ENCODE measurements around the gene AQP6.

AQP6 gene

GRCh38 chr12:49967042-49967776, 5.5 kb upstream of the AQP6 start:
- Histone ChIP-seq H3K27me3 (ENCODE audit: insufficient read depth, low read depth) (peaks cover 82% of the 10 kb centered on the region), H2AFZ (ENCODE audit: low read depth) (peak overlapping the region; percentile 100), H3K36me3 (ENCODE audit: insufficient read depth) (no peaks in the 10 kb centered on the region), H3K9ac (peak overlapping the region; percentile 68), H3K4me3 (IDR thresholded peaks at IDR 0.05; ENCODE audit: insufficient read depth, low read depth, low read length) (no peak overlapping the region), H3K27ac (peak overlapping the region; percentile 16; the same call in 1 of the 2 replicates), H3K79me2 (ENCODE audit: insufficient read depth, low read depth) (no peaks in the 10 kb centered on the region), H3K4me2 (peak overlapping the region; percentile 97), H3K4me1 (ENCODE audit: low read depth, poor library complexity, severe bottlenecking) (peaks cover 7% of the 10 kb centered on the region), H4K20me1 (ENCODE audit: insufficient read depth) (no peaks in the 10 kb centered on the region)
- TF ChIP-seq CTCF (conservative IDR thresholded peaks at IDR 0.05; ENCODE audit: low read depth, low read length) = peak; percentile 95

DNA sequence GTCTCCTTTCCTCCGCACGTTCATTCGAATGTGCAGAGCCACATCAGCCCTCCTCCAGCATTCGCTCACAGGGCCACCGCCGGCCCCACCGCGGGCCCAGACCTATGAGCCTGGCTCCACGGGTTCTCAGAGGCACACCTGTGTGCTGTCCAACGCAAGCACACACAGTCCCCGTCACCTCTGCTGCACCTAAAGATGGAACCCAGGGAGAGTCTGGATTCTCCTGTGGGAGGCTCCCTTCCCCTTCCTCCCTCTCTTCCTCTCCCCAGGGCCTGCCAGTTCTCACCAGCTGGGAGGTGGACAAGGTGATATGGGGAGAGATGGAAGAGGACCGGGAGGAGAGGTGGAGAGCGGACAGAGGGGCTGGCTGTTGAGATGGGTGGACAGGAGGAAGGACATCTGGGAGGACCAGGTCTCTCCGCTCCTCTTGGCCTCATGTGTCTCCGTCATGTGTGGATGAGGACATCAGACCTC, 4.9 kb upstream of the AQP6 start:
- Histone ChIP-seq H3K4me2 (peak overlapping the region; percentile 97), H3K36me3 (ENCODE audit: insufficient read depth) (no peaks in the 10 kb centered on the region), H3K4me3 (IDR thresholded peaks at IDR 0.05; ENCODE audit: insufficient read depth, low read depth, low read length) (no peak overlapping the region), H4K20me1 (ENCODE audit: insufficient read depth) (no peaks in the 10 kb centered on the region), H3K27ac (no peak overlapping the region), H3K27me3 (ENCODE audit: insufficient read depth, low read depth) (peaks cover 81% of the 10 kb centered on the region), H2AFZ (ENCODE audit: low read depth) (peak overlapping the region; percentile 100), H3K79me2 (ENCODE audit: insufficient read depth, low read depth) (no peaks in the 10 kb centered on the region), H3K4me1 (ENCODE audit: low read depth, poor library complexity, severe bottlenecking) (peaks cover 7% of the 10 kb centered on the region), H3K9ac (peak overlapping the region; percentile 68; the same call in 1 of the 2 replicates)
- TF ChIP-seq CTCF (conservative IDR thresholded peaks at IDR 0.05; ENCODE audit: low read depth, low read length) = no peak

DNA sequence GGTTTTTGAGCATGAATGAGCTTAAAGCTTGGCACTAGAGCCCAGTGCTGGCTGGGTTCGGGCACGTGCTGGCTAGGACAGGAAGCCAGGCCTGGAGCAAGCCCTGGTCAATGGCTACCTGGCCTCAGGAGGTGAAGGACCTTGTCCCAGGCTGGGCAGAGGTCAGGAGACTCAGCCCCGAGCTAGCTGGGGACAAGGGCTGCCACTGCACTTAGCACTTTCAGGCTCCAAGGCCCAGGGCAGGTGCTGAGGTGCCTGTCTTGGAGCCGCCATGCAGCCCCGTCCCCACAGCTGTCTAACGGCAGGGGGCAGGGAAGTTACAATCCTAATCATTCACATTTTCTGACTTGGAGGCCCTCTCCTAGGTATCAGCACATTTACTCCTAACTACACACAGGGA, 4.3 kb upstream of the AQP6 start:
- H3K27me3 ChIP-seq (ENCODE audit: insufficient read depth, low read depth) = peaks cover 78% of the 10 kb centered on the region

DNA sequence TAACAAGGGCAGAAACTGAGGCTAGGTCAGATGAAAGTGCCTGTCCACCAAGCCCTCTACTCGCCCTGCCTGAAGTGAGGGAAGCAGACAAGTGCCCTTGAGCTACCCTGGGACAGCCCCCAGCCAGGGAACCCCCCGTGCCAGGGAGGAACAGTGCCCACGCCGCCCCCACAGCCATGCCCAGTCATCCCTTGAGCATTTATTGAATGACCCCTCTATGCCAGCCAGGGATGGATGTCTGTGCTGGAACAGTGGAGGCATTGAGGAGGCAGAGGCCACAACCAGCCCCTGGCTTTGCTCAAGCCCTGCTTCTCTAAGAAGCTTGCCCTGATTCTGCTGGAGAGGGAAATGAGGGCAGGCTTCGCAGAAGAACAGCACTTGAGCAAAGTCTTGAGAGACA, 3.7 kb upstream of the AQP6 start:
- Histone ChIP-seq H3K4me3 (IDR thresholded peaks at IDR 0.05; ENCODE audit: insufficient read depth, low read depth, low read length) (no peak overlapping the region), H3K4me2 (no peak overlapping the region), H2AFZ (ENCODE audit: low read depth) (no peak overlapping the region), H3K79me2 (ENCODE audit: insufficient read depth, low read depth) (no peaks in the 10 kb centered on the region), H3K27me3 (ENCODE audit: insufficient read depth, low read depth) (peaks cover 72% of the 10 kb centered on the region), H3K27ac (no peak overlapping the region), H3K4me1 (ENCODE audit: low read depth, poor library complexity, severe bottlenecking) (peaks cover 7% of the 10 kb centered on the region), H3K9ac (no peak overlapping the region), H3K36me3 (ENCODE audit: insufficient read depth) (no peaks in the 10 kb centered on the region), H4K20me1 (ENCODE audit: insufficient read depth) (no peaks in the 10 kb centered on the region)
- TF ChIP-seq CTCF (conservative IDR thresholded peaks at IDR 0.05; ENCODE audit: low read depth, low read length) = no peak

More for the DNA sequence above, 4.3 kb upstream of the AQP6 start:
- no peak overlapping the region for H3K4me2 ChIP-seq
- no peaks in the 10 kb centered on the region for H4K20me1 ChIP-seq (ENCODE audit: insufficient read depth)
- H3K9ac ChIP-seq = no peak overlapping the region
- no peaks in the 10 kb centered on the region for H3K79me2 ChIP-seq (ENCODE audit: insufficient read depth, low read depth)
- no peaks in the 10 kb centered on the region for H3K36me3 ChIP-seq (ENCODE audit: insufficient read depth)
- H3K4me3 ChIP-seq (IDR thresholded peaks at IDR 0.05; ENCODE audit: insufficient read depth, low read depth, low read length) = no peak overlapping the region
- no peak overlapping the region for H3K27ac ChIP-seq
- no peak for TF ChIP-seq CTCF (conservative IDR thresholded peaks at IDR 0.05; ENCODE audit: low read depth, low read length)
- peaks cover 7% of the 10 kb centered on the region for H3K4me1 ChIP-seq (ENCODE audit: low read depth, poor library complexity, severe bottlenecking)
- peak overlapping the region; percentile 100; the same call in 1 of the 2 replicates for H2AFZ ChIP-seq (ENCODE audit: low read depth)
